Neural crest cell (in vitro differentiated cells): ENCODE results near the gene FNDC3A. TPM values are rescaled to one million over a fixed set of nuclear protein-coding genes. Genes with fewer than 3 reads are reported as not detected.

Source experiments
- DNase-seq: peaks from one replicate; pipeline ENCODE4 v3.0.0; 2021; ENCODE audit warnings: low read depth, mixed read lengths, low spot score
- H3K27ac Mint-ChIP-seq: one replicate; pipeline ENCODE4 v1.8.0; 2021; ENCODE audit warnings: mild to moderate bottlenecking, mixed read lengths; ENCODE audit not compliant: unreplicated experiment
- H3K27me3 Mint-ChIP-seq: 2 replicates; pipeline ENCODE4 v1.8.0; 2021; ENCODE audit warnings: low read depth, mild to moderate bottlenecking, mixed read lengths
- H3K36me3 Mint-ChIP-seq: 2 replicates; pipeline ENCODE4 v1.8.0; 2021; ENCODE audit warnings: low read depth, mild to moderate bottlenecking, mixed read lengths
- H3K4me1 Mint-ChIP-seq: 2 replicates; pipeline ENCODE4 v1.8.0; 2021; ENCODE audit warnings: mixed read lengths
- H3K4me3 Mint-ChIP-seq: one replicate; pipeline ENCODE4 v1.8.0; 2021; ENCODE audit warnings: mild to moderate bottlenecking, mixed read lengths
- H3K9me3 Mint-ChIP-seq: 2 replicates; pipeline ENCODE4 v1.8.0; 2021; ENCODE audit warnings: mixed read lengths
- CTCF ChIP-seq: fragments of 200-600 bp; sonication (generic); conservative IDR thresholded peaks from 2 replicates; pipeline ENCODE4 v1.5.0; 2021; ENCODE audit warnings: antibody characterized with exemption, mild to moderate bottlenecking
- total RNA-seq: library from RNA; stranded (reverse); gene quantifications from 2 replicates; pipeline ENCODE4 v1.2.1, GENCODE V29; 2021

The FNDC3A gene
- total RNA-seq, 1 donor from 2014 or later, result 57.1 TPM

GRCh38 chr13:49253310-49253709, 277.6 kb downstream of the FNDC3A start:
- Mint-ChIP-seq H3K27me3 (no peaks in the 10 kb centered on the region), H3K9me3 (no peaks in the 10 kb centered on the region)

DNA sequence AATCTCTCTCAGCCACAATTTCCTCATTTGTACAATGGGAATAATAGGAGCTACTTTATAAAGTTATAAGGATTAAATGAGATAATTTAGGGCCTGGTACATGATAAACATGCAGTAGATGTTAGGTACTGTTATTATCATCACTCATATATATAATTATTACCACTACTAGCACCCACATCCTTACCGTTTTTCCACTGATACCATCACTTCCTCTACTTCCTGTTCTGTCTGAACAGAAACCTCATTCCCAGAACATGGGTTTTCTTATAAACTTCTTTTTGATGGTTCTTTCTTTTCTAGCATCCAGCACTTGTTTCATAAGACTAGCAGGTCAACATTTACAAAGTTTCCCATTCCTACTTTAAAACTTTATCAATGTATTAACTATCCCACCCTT, 278.3 kb downstream of the FNDC3A start:
- no peaks in the 10 kb centered on the region for H3K27me3 Mint-ChIP-seq
- H3K4me3 Mint-ChIP-seq, result no peak overlapping the region
- no peak for DNase-seq
- no peak overlapping the region for H3K27ac Mint-ChIP-seq
- TF ChIP-seq CTCF, result no peak
- H3K9me3 Mint-ChIP-seq, result no peaks in the 10 kb centered on the region
- H3K36me3 Mint-ChIP-seq, result peaks cover 2% of the 10 kb centered on the region
- H3K4me1 Mint-ChIP-seq, result peaks cover 1% of the 10 kb centered on the region

More at GRCh38 chr13:49253310-49253709, 277.6 kb downstream of the FNDC3A start:
- H3K4me1 Mint-ChIP-seq, result peaks cover 8% of the 10 kb centered on the region
- TF ChIP-seq CTCF, result no peak
- H3K4me3 Mint-ChIP-seq, result peak overlapping the region; percentile 65
- peaks cover 2% of the 10 kb centered on the region for H3K36me3 Mint-ChIP-seq
- no peak overlapping the region for H3K27ac Mint-ChIP-seq
- DNase-seq, result no peak

DNA sequence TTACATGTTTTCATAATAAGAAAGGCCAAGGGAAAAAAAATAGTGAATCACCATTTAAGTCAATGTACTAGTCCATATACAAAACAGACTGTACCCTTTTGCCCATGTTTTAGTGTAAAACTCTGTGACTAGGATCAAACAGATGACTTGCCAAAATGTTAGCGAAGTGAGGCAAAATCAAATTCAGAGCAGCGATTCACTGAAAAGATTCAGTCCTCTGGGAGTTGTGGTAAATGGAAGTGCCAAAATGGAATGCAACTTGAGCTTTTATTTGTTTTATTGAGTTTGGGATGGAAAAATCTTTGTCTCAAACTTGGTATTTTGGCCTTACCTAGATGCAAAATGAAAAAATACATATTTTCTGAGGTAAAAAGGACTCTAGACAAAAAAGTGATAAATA, 281.1 kb downstream of the FNDC3A start:
- no peak for TF ChIP-seq CTCF
- Mint-ChIP-seq H3K9me3 (no peaks in the 10 kb centered on the region), H3K4me3 (no peak overlapping the region), H3K36me3 (peaks cover 13% of the 10 kb centered on the region), H3K27me3 (no peaks in the 10 kb centered on the region), H3K27ac (no peak overlapping the region), H3K4me1 (no peaks in the 10 kb centered on the region)
- DNase-seq, result no peak

DNA sequence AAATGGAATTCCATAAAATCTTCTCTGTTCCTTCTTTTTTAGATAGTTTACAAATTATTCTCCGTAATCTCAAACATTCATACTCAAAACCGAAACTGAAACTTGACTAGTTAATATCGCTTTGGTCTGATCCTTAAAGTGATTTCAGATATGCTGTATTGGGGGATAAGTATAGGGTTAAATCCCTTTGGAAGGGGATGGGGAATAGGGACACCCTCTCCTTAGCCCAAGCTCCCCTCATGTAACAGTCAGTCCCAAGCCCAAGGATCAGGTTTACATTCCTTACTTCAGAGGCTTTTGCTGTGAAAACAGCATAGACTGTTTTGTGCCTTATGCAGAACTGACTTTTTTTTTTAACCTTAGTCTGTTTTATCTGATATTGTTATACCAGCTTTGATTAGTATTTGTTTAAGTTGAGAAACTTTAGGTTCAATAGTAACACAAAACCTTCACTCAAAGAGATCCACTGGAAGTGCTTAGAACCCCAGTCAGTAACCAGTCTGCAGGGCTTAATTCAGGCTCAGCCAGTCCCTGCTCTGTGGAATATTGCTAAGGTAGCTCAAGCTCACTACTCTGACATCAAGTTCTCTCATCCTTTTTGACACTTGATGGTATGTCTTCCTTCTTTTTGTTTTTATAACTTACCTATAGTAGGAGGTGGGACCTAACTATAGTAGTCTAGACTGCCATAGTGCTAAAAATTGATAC, 282.5 kb downstream of the FNDC3A start:
- no peak overlapping the region for H3K4me3 Mint-ChIP-seq
- H3K36me3 Mint-ChIP-seq, result peaks cover 13% of the 10 kb centered on the region
- H3K27me3 Mint-ChIP-seq, result no peaks in the 10 kb centered on the region

More for the DNA sequence above, 282.5 kb downstream of the FNDC3A start:
- Mint-ChIP-seq H3K27ac (no peak overlapping the region), H3K9me3 (no peaks in the 10 kb centered on the region), H3K4me1 (no peaks in the 10 kb centered on the region)
- DNase-seq, result no peak
- no peak for TF ChIP-seq CTCF

Other genes starting within 250 kb of the FNDC3A start
- gene MLNR, start 244.4 kb downstream of the FNDC3A start, total RNA-seq, result not detected in 2 replicates